Measurements from ENCODE around the gene PTPRM. TPM values are rescaled to one million over a fixed set of nuclear protein-coding genes. Genes with fewer than 3 reads are reported as not detected.

The PTPRM gene
- total and polyA plus RNA-seq, 4 donors: 61.1 to 146 (median 87.5) TPM

DNA sequence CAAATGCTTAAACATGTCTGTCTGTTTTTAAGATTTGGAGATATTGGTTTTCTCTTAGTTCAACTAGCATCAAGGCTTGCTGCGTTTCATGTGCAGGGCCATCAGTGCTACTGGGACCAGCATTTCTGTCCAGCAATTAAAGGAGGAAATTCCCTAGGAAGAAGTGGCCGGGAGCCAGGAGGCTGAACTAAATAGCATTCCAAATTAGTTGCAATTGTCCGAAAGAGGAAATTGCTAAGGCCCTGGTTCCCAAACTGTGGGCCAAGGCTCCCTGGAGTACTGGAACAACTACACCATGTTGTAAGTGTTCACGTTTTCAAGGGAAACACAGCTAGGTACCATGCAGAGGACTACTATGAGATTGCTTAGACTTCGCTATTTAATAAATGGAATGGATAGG lies 257.9 kb downstream of the PTPRM start:
- Histone ChIP-seq H3K36me3 (ENCODE audit: control insufficient read depth in 4 of 4, insufficient read depth in 4 of 4, low read length in 4 of 4) (no peaks in the 10 kb centered on the region), H3K9me3 (ENCODE audit: control insufficient read depth in 4 of 4, insufficient read depth in 3 of 4, low read length in 3 of 4) (no peaks in the 10 kb centered on the region), H3K27me3 (ENCODE audit: control insufficient read depth in 3 of 3, insufficient read depth in 3 of 3, low read length in 2 of 3) (no peaks in the 10 kb centered on the region), H3K27ac (ENCODE audit: low read depth in 1 of 2, low read length in 1 of 2) (no peak overlapping the region), H3K4me1 (ENCODE audit: control insufficient read depth in 5 of 5, insufficient read depth in 5 of 5, low read length in 5 of 5) (peaks cover 0 to 26% (median 7%) of the 10 kb centered on the region in 5 donors), H3K9ac (ENCODE audit: insufficient read depth in 1 of 2, low read length in 2 of 2) (no peak overlapping the region), H3K4me3 (no peak overlapping the region)
- ATAC-seq (ENCODE audit: insufficient read depth, low FRiP score) (no peak), DNase-seq (peak in 1 of 3 donors; percentile 53)
- TF ChIP-seq, protein P1, sequence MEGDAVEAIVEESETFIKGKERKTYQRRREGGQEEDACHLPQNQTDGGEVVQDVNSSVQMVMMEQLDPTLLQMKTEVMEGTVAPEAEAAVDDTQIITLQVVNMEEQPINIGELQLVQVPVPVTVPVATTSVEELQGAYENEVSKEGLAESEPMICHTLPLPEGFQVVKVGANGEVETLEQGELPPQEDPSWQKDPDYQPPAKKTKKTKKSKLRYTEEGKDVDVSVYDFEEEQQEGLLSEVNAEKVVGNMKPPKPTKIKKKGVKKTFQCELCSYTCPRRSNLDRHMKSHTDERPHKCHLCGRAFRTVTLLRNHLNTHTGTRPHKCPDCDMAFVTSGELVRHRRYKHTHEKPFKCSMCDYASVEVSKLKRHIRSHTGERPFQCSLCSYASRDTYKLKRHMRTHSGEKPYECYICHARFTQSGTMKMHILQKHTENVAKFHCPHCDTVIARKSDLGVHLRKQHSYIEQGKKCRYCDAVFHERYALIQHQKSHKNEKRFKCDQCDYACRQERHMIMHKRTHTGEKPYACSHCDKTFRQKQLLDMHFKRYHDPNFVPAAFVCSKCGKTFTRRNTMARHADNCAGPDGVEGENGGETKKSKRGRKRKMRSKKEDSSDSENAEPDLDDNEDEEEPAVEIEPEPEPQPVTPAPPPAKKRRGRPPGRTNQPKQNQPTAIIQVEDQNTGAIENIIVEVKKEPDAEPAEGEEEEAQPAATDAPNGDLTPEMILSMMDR (IDR thresholded peaks at IDR 0.05; ENCODE audit: control extremely low read depth, extremely low read depth): no peak
- WGBS, 2 donors: 65 to 79% methylated on average over 5 of the region's 5 CpGs

- TF ChIP-seq, protein P1 (IDR thresholded peaks at IDR 0.05; ENCODE audit: control extremely low read depth, extremely low read depth): no peak
- no peak for DNase-seq
- Histone ChIP-seq H3K36me3 (ENCODE audit: control insufficient read depth in 4 of 4, insufficient read depth in 4 of 4, low read length in 4 of 4) (no peaks in the 10 kb centered on the region), H3K4me1 (ENCODE audit: control insufficient read depth in 5 of 5, insufficient read depth in 5 of 5, low read length in 5 of 5) (peaks cover 0 to 6% (median 0%) of the 10 kb centered on the region in 5 donors), H3K27ac (ENCODE audit: low read depth in 1 of 2, low read length in 1 of 2) (no peak overlapping the region), H3K27me3 (ENCODE audit: control insufficient read depth in 3 of 3, insufficient read depth in 3 of 3, low read length in 2 of 3) (no peaks in the 10 kb centered on the region), H3K4me3 (no peak overlapping the region), H3K9me3 (ENCODE audit: control insufficient read depth in 4 of 4, insufficient read depth in 3 of 4, low read length in 3 of 4) (no peaks in the 10 kb centered on the region), H3K9ac (ENCODE audit: insufficient read depth in 1 of 2, low read length in 2 of 2) (no peak overlapping the region)
- 82 to 83% methylated on average over 3 of the region's 3 CpGs for WGBS, 2 donors
- no peak for ATAC-seq (ENCODE audit: insufficient read depth, low FRiP score)
Measured at GRCh38 chr18:7830468-7830867, 263.4 kb downstream of the PTPRM start.

GRCh38 chr18:7839548-7839947 lies 272.4 kb downstream of the PTPRM start:
- H3K36me3 ChIP-seq (ENCODE audit: control insufficient read depth in 4 of 4, insufficient read depth in 4 of 4, low read length in 4 of 4): no peaks in the 10 kb centered on the region
- WGBS, 2 donors: 64 to 87% methylated on average over 2 of the region's 2 CpGs
- DNase-seq: no peak

More at GRCh38 chr18:7839548-7839947, 272.4 kb downstream of the PTPRM start:
- TF ChIP-seq, protein P1 (IDR thresholded peaks at IDR 0.05; ENCODE audit: control extremely low read depth, extremely low read depth): no peak
- no peak for ATAC-seq (ENCODE audit: insufficient read depth, low FRiP score)
- Histone ChIP-seq H3K9ac (ENCODE audit: insufficient read depth in 1 of 2, low read length in 2 of 2) (no peak overlapping the region), H3K27me3 (ENCODE audit: control insufficient read depth in 3 of 3, insufficient read depth in 3 of 3, low read length in 2 of 3) (no peaks in the 10 kb centered on the region), H3K9me3 (ENCODE audit: control insufficient read depth in 4 of 4, insufficient read depth in 3 of 4, low read length in 3 of 4) (peaks cover 1 to 9% (median 3%) of the 10 kb centered on the region in 4 donors), H3K27ac (ENCODE audit: low read depth in 1 of 2, low read length in 1 of 2) (peak overlapping the region in 1 of 2 donors; percentile 2), H3K4me1 (ENCODE audit: control insufficient read depth in 5 of 5, insufficient read depth in 5 of 5, low read length in 5 of 5) (peaks cover 0 to 9% (median 8%) of the 10 kb centered on the region in 5 donors), H3K4me3 (no peak overlapping the region)

Measured in lung (tissue), 12 donors.